Islet of Langerhans (tissue), 1 donor: Measurements from ENCODE around the gene ICOSLG.
"Not testable (repeated sequence)": the region's sequence is repeated elsewhere in the genome, so short reads cannot be mapped to it uniquely, and the experiment has no call there.

ENCODE experiments used
- FAIRE-seq: peaks from one replicate; lab custom pipeline; 2011; peaks lifted over from hg19 to GRCh38; lab: Jason Lieb, UNC

Gene ICOSLG

DNA sequence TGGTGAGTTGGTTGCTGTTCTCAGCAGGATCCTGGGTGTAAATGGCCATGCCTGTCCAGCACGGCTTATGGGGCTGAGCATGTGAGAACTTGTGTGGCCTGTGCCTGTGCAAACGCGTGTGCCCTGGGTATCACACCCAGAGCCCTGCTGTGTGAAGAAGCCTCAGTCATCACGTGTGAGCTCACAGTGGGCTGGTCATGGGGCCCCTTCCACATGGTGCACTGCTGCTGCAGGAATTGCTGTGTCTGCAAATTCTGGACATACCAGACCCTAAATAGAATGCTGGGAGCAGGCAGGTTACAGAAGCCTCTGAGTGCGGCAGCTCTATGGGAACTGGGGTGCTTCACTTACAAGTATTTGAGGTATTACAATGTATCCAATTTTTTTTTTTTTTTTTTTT, 17.4 kb downstream of the ICOSLG start:
- FAIRE-seq: not testable (repeated sequence)

DNA sequence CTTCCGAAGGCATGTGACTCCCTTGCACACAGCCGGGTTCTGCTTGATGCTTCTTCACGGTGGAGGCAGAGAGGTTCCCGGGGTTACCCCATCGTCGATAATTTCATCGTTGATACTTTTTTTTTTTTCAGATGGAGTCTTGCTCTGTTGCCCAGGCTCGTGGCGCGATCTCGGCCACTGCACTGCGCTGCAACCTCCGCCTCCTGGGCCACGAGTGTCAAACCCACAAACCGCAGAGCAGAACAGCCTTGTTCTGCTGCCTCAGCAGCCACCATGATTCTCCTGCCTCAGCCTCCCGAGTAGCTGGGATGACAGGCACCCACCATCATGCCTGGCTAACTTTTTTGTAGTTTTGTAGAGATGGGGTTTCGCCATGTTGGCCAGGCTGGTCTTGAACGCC, 20.1 kb downstream of the ICOSLG start:
- not testable (repeated sequence) for FAIRE-seq

DNA sequence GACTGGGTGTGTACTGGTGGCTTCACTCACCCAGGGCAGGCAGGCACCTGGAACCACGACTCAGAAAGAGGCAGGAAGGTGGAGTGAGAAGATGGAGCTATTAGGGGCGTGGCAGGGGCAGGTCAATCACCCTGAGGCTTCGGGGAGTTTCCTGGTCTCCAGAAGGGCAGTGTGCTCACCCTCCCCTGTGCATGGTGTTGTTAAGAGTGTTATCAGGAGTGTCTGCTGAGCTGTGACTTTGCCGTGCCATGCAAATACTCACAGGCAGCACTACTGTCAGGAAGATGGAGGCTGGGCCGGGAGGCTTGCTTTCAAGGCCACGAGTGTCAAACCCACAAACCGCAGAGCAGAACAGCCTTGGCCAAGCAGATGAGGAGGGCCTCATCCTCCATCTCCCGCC, 22.3 kb downstream of the ICOSLG start:
- FAIRE-seq: not testable (repeated sequence)

- not testable (repeated sequence) for FAIRE-seq
Observed at GRCh38 chr21:44211978-44212377, 28.8 kb downstream of the ICOSLG start.

DNA sequence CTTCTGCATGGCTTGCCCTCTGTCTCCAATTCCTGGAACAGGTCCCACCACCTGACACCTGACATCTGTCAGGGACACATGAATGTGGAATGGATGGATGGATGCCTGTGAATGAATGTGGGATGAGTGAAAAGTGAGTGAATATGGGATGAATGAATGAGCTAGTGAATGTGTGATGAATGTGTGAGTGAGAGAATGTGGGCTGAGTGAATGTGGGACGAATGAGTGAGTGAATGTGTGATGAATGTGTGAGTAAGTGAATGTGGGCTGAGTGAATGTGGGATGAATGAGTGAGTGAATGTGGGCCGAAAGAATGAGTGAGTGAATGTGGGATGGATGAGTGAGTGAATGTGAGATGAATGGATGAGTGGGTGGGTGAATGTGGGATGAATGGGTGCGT, 29.2 kb downstream of the ICOSLG start:
- not testable (repeated sequence) for FAIRE-seq

GRCh38 chr21:44207860-44208646, 32.7 kb downstream of the ICOSLG start:
- not testable (repeated sequence) for FAIRE-seq

GRCh38 chr21:44206698-44207676, 33.8 kb downstream of the ICOSLG start:
- FAIRE-seq: not testable (repeated sequence)

GRCh38 chr21:44206187-44206586, 34.6 kb downstream of the ICOSLG start:
- not testable (repeated sequence) for FAIRE-seq

DNA sequence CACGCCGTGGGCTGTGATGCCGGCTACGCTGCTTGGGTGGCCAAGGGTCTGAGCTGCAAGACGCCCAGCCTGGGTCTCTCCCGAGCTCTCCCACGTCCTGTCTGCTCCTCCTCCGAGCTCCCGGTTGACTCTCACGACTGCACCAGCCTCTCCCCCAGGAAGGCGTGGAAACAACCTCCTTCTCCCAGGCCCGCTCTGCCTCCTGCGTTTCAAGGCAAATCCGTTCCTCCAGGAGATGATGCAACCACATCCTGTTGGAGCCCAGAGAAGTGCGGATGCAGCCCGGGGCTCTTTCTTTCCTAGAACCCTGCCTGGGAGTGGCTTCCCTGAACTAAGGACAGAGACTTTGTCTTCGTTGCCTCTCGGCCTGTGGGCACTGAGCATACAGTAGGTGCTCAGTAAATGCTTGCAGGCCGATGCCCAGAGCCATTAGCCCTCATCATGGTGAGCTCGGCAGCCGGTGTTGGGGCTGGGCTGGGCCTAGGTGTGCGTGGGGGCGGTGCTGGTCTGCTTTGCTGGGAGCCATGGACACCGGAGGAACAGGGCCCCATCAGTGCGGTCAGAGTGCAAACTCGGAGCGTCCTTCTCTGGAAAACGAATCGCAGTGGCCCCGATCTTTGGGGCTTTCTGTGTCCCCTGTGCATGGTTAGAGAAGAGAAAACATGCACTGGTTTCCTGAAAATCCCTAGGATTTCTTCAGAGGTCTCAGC, 38.0 kb downstream of the ICOSLG start:
- FAIRE-seq: not testable (repeated sequence)

DNA sequence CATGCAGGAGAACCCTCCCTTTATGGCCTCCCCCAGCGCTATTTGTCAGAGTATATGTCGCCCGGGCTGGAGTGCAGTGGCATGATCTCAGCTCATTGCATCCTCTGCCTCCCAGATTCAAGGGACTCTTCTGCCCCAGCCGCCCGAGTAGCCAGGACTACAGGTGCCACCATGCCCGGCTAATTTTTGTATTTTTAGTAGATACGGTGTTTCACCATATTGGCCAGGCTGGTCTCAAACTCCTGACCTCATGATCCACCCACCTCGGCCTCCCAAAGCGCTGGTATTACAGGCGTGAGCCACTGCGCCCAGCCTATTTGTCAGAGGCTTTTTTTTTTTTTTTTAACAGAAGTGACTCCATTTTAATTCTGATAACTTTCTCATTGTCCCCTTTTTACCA, 40.7 kb downstream of the ICOSLG start:
- not testable (repeated sequence) for FAIRE-seq

DNA sequence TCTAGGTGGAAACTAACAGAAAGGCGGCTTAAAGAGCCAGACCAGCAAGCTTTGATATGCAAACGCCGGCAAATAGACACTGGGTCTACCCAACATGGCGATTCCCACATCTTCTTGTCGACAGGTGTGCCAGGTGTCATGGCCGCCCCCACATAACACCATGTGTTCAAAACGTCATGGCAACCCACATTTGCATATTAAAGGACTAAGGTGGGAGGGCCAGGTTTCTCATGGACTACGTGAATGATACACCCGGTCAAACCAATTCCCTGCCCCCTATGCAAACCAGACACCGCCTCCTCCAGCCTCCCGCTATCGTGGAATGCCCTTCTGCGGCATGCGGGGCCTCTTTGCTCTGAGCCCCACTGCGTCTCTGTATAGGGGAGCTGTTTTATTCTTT, 41.3 kb downstream of the ICOSLG start:
- no peak for FAIRE-seq

DNA sequence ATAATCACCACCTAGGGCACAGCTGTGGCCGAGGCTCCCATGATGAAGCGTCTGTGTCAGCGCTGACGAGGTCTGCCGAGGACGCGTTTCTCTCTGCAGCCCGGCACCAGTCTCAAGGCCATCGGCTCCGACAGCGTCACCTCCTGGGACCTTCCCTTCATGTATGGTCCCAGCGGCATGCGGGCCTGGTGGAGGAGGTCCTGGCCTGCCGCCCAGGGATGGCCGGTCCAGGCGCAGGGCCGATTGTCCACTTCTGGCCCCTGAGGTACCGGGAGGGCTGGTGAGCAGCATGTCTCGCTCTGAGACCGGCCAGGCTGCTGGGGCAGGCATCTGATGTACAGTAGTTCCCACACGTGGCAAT, 43.6 kb downstream of the ICOSLG start:
- FAIRE-seq: not testable (repeated sequence)

- not testable (repeated sequence) for FAIRE-seq
Observed at GRCh38 chr21:44196212-44197155, 44.3 kb downstream of the ICOSLG start.

DNA sequence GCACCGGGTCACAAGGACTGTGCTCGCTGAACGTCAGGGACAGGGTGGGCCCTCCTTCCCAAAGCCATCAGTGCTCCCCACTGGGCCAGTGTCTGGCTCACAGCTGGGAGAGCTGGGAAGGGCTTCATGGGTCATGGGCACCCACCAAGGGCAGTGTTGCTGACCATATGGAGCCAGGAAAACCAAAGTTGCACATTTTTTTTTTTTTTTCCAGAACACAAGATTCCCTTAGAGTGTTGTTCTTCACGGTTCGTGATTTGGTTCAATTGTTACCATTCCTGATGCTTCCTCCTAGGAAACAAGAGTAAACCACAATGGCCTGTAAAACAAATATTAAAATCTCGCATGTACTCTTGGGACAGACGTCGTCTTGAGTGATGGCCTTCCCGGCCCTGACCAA, 45.9 kb downstream of the ICOSLG start:
- FAIRE-seq: not testable (repeated sequence)

- not testable (repeated sequence) for FAIRE-seq
Observed at GRCh38 chr21:44194451-44194850, 46.3 kb downstream of the ICOSLG start.

- not testable (repeated sequence) for FAIRE-seq
Observed at GRCh38 chr21:44193108-44193507, 47.6 kb downstream of the ICOSLG start.

DNA sequence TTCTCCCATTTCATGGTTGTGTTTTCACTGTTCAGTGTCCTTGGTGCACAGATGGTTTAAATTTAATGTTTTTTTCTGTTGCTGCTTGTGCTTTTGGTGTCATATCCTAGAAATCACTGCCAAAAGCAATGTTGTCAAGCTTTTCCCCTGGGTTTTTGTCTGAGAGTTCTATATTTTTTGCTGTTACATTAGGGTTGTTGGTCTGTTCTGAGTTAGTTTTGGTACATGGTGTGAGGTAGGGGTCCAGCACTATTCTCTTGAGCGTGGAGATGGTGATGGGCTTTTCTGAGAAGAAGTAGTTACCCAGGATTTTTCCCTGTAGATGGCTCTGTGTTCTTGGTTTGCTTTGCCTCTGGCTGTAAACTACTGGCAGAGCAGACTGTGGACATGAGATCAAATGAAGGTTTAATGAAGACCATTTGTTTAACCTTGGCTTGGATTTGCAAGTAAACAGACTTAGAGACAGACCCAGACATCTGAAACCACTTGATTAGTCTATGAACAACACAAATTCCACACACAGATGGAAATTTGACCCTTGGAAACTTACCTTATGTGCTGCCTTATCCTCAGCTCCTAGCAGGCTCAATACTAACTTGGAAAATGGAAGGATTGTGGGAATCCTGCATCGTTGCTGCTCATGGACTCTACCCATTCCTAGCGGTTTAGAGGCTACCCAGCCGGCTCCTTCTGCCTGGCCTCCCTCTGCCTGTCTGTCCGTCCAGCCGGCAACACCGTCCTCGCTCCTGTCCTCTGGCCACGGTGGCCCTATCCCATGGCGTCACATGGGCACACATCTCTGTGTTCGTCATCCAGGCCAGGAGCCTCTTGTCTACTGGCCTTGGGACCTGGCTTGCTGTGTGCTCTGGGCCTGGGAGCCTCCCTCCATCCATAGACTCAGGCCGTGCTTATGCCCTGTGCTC, 50.1 kb downstream of the ICOSLG start:
- FAIRE-seq: not testable (repeated sequence)

DNA sequence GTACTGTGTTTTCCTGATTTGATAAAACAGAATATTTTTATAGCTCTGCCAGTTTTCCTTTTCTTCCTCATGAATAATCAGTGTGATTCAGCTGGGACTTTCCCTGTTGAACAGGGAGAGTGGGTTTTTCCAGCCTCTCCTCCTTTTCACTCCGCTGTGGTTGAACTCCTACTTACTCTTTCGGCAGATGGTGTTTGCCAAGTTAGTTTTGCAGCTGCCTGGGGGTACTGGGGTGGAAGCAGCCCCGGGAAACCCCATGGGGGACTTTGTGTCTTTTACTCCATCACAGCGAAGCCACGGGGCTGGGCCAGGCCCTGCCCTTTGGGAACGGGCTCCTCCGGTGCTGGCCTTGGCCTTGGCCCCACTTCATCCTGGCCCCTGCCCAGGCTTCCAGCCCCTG, 55.9 kb downstream of the ICOSLG start:
- not testable (repeated sequence) for FAIRE-seq

DNA sequence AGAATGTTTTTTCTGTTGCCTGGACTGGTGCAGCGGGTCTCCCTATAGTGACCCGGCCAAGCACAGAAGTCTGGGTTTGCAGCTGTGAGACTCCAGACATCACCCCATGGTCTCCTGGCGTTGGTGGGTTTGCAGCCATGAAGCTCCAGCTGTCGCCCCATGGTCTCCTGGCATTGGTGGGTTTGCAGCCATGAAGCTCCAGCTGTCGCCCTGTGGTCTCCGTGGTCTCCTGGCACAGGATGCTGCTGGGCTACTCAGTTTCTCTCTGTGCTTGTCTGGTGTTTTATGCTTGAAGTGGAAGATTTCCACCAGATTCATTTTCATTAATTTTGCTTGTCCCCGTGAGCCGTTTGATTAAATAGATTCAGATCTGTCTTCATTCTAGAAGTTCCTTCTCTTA, 58.5 kb downstream of the ICOSLG start:
- not testable (repeated sequence) for FAIRE-seq

DNA sequence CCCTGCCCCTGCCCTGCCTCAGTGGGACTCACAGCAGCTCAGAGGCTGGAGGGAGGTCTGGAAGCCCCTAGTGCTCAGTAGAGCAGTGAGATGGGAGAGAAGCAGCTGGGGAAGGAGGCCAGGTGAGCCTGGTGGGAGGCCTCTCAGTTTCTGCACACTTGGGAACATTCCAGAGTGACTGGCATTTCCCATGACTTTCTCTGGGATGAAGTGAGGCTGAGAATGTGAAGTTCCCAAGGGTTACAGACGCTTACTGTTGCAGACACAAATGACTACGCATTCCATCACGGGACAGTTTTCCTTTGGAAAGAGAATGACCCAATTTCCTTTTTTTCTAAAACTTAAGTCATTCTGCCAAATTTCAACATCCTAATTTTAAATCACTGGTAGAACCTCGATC, 59.2 kb downstream of the ICOSLG start:
- FAIRE-seq: not testable (repeated sequence)
